HG03378 (cell line): ENCODE results near the gene SRSF12.

Experiments used
- ATAC-seq: cut with Tn5 transposase; IDR thresholded peaks from one replicate; pipeline ENCODE4 v1.9.1; 2021; ENCODE audit warnings: mild to moderate bottlenecking, moderate library complexity; ENCODE audit not compliant: unreplicated experiment

Gene SRSF12

DNA sequence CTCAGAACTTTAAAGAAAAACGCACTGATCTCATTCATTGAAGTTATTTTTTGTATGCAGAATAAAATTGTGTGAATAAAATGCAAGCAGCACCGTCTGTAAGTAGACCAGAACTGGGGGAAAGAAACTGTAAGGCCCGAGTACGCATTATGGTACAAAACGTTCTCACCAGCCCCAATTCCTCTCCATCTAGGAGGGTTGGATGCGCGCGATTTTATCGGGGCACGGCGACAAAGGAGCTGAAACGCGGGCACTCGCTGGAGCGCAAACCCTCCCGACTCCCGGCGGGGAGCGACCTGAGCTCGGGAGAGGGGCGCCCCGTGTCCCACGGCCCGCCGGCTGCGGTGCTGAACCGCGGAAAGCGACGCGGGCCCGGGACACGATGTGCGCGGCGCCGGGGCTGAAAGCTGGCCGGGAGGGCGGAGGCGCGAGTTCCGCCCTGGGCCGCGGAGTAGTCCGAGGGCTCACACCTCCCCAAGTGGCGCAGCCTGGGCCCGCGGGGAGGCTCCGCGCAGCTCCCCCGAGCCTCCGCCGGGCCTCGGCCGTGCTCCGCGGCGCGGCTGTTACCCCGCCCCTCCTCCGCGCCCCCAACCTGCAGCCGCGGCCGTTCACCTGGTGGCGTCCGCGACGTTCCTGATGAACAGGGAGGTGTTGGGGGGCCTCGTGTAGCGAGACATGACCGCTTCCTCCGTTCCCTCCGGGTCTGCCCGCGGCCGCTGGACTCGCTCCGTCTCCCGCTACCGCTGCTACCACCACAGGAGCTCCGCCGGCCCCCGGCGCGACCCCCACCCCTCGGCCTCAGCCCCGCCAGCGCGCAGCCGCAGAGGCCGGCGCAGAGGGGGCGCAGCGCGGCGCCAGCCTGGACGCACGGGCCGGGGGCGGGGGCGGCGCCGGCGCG is at the start of gene SRSF12:
TSS of gene SRSF12 (minus strand) at position 861 of the 898 bp plus-strand sequence. CDS start at position 677, 184 bp downstream.
- no peak for ATAC-seq

DNA sequence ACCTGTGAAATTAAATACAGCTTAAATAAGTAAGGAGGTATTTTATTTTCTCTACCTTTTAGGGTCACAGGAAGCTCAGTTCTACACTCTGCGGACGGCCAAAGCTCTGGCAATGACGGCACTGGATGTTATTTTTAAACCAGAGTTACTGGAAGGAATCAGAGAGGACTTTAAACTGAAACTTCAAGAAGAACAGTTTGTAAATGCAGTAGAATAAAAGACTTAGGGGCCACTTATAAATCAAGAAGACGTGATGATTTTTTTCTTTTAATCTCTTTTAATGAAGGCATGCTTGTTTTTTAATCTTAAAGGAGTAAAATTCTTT is 44.1 kb upstream of the SRSF12 start:
- no peak for ATAC-seq

DNA sequence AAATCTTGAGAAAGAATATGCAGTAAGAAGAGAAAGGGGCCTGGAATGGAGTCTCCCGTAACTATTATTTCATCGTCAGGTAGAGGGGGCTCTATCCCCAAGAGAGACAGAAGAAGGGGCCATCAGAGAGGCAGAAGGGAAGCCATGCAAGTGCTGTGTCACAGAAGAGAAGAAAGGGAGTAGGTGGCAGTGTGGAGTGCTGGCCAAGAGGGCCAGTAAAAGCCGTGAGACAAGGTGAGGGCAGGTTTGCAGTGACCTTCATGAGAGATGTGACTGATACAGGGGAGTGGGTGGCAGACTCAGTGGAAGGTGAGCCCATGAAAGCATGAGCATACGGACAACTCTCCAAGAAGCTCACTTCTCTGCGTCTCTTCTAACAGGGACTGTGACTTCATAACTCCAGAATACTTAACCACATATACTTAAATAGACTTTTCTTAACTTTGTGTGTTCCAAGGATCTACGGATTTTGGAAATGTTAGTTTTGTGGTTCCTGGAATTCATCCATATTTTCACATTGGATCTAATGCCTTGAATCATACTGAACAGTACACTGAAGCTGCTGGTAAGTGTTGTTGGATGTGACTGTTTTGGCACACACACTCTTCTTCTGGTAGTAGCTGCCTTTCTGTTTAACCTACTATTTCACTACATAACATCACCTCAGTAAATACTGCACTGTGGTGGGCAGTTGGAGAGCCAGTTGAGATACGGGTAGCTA is 43.6 kb upstream of the SRSF12 start:
- no peak for ATAC-seq

DNA sequence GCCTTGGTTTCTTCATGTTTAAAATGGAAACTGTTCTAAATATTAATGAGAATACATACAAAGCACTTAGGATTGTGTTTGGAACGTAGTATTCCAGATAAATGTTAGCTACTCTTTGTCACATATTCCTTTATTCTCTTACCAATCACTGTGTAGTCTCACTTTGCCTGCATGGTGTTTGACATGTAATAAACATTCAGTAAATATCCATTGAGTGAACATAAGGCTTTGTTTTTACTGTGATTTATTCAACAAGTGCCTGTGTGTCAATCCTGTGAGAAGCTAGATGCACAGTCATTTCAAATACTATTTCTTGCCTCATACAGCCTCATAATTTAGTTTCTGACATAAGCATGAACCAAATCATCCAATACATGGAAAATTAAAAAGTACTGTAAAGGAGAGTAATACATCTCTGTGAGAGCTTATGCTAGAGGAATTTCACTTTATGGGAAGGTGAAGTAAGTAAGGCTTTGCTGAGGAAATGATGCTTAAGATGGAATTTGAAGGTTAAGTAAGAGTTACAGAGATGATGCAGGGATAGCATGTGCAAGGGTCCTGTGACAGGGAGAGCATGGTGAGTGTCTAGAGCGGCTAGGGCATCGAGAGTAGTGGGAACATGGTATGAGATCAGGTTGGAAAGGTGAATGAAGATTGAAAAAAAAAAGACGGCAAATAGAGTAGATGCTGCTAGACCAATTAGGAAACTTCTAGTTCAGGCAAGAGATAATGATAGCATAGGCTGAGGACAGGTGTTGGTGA is 42.6 kb upstream of the SRSF12 start:
- ATAC-seq = no peak

DNA sequence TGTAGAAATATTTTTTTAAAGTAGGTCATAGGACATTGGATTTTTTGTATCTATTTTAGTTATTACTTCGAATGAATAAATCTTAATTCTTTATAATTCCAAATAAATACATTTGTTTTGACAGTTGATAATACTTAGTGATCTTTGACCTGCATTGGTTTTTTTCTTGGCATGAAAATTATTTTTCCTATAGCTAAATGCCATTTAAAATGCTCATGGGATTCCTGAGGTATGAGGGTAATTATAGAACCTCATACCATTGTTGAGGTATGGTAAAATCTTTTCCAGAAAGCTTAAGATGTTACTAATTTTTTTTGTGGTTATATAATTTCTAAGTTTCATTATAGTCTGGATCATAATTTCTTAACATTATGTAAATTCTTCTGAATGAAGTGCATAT is 36.3 kb upstream of the SRSF12 start:
- ATAC-seq = no peak

DNA sequence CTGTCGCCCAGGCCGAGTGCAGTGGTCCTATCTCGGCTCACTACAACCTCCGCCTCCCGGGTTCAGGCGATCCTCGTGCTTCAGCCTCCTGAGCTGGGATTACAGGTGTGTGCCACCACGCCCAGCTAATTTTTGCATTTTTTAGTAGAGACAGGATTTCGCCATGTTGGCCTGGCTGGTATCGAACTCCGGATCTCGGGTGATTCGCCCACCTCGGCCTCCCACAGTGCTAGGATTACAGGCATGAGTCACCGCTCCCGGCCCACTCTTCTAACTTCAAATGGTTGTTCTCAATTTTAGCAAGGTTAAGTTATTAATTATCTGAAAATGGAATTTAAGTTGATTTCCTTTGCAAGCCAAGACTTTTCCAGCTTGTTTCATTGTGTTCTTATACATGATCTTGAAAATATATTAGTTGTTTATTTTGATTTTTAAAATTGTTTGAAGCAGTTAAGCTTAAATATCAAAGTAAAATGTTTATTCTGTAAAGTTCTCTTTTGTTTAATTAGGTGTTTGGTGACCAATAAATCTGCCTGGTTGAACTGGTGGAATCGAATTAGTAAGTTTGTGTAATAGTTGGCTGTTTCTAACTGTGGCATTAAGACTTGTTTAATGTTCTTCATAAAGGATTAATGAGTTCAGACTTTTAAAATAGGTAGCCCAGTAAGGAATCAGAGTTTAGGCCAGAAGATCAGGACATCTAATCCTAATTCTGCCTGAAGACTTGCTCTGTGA is 30.3 kb upstream of the SRSF12 start:
- ATAC-seq = no peak

DNA sequence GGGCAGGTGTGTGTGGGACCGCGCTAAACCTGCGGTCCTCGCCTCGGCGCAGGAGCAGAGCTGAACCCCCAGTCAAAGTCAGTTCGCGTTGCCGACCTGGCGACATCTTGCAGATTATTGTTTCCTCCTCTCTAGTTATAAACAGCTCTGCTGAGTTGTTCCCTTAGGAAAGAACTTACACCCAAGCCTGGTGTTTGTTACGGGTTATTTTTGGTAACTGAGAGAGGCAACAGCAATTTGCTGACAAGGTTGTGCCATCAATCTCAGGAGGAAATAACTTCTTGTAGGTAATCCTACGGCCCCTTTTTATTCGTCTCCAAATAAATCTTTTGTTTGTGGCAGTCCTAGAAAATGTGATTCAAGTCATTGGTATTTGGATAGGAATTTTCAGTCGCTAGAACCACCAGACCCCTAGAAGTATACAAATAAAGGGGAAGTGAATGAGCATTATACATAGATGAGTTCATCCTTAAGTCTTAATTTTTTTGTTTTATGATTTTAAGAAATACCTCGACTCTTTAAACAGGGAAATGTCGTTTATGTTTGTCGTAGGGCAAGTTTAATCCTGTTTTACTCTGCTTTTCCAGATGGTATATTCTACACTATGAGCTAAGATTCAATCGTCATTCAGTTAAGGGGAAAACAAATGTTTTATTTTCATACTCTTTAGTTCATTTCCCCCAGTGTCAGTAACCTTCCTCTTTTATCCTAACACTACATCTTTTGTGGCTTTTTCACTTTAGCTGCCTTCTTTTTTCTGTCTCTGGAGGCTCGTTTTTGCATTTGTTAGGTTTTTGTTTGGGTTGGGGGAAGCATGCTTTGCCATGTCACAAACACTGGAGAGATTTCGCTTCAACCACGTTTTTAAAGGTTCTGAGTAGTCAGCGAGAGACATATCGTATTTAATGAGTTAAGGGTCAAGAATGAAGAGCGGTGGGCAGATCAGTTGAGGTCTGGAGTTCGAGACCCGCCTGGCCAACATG is 29.1 kb upstream of the SRSF12 start:
- ATAC-seq = peak; percentile 17

DNA sequence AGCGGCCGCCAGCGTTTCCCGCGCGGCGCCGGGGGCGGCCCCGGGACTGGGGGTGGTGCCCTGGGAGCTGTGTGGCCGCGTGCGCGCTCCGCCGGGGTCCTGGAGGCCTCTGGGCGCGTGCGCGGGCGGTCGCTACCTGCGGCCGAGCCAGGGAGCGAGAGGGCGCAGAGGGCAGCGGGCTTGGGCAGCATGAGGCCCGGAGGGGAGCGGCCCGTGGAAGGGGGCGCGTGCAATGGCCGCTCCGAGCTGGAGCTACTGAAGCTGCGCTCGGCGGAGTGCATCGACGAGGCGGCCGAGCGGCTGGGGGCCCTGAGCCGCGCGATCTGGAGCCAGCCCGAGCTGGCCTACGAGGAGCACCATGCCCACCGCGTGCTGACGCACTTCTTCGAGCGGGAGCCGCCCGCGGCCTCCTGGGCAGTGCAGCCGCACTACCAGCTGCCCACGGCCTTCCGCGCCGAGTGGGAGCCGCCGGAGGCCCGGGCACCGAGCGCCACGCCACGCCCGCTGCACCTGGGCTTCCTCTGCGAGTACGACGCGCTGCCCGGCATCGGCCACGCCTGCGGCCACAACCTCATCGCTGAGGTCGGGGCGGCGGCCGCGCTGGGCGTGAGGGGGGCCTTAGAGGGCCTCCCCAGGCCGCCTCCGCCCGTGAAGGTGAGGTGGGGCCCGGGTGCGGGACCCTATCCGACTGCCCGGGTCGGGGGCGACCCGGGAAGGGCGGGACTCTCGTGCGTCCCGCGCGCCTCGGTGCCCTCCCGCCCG is 28.3 kb upstream of the SRSF12 start, which contains the start of gene PM20D2:
TSS of gene PM20D2 (plus strand) at position 100 of the 762 bp plus-strand sequence. CDS start at position 190, 90 bp downstream.
- peak; percentile 49 for ATAC-seq

DNA sequence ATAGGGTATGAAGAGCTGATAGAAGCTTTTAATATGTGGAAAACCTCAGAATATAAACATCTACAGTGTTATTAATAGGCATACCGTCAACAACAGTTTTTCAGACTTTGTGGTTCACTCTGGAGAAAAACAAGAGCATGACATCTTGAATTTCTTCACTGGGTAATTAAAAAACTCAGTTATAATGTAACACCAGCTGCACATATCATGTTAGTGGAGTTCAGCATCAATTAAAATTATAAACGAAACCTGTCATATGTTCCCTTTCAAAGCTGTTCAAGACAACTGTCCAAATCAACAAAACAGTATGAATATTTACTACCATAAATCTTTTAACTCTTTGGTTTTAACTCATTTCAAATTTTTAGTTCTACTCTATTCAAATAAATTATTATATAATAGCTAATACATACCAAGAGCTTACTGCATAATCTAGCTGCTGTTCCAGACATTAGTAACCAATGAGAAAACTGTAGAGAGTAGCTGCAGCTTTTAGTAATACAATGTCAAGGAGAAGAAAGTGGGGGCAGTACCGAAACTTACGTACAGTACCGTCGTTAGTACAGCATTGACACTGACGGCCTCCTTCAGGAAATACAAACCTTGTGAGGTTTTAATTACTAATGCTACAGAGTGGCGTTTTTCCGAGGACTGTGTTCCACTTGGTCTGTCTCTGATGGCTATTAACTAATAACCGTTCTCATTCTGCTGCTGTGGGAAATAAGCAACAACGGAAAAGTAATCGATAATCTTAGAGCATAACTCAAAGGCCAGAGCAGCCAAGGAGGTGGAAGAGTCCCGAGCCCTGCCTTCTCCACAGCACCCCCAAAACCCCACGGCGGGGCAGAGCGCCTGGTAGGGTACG is 27.5 kb upstream of the SRSF12 start:
- peak; percentile 71 for ATAC-seq

DNA sequence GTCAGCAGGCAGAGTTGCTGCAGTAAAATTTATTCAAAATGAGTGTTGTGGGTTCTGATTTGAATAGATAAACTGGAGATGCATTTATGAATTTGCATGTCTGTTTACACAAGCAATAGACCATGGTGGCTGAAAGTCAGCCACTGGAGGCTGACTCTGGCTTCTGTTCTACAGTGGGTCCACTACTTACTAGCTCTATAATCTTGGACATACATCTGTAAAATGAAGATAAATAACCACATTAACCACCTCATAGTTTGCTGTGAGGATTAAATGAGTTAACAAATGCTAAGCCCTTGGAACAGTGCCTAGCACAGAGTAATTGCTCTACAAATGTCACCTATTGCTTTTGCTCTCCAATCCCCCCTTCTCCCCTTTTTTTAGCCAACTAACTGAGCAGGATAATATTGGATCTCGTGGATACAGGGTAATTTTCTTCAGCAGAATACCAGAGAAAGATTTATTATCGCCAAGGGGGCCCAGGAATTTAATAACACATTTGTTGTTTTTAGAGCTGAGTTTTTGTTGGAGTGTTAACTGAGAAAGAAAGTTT is 26.6 kb upstream of the SRSF12 start:
- ATAC-seq = peak; percentile 42

DNA sequence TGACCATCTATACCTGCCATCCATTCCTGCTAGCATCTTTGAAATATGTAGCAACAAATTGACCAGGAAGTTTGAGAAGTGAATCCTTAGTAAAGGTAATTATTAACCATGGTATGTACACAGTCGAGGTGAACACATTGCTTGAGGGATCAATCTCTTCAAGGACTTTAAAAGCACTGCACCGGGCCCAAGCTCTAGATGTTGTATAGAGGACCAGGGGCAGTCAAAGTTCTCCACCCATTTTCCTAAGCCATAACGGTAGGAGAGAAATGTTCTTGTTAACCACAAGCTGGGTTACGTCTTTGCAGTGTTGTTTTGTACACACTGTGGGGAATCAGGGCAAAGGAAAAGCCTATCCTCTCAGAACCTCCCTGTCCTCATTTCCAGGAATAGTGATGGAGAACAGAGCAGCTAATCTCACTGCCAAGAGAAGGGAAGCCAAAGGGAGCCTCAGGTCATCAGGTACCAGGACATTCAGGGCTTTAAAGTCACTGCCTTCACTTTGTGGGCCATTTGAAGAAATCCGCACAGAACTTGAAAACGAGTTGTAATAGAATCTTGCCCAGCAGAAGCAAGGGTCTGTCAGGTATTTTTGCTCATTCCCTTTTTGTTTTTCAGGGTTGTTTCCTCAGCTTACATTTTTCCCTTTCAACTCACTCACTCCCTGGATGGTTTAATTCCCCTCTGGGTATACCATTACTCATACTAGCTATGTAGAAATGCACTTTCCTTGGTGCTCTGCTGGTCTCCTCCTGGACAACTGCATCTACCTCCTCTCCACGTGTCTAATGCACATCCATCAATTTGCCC is 22.7 kb upstream of the SRSF12 start:
- ATAC-seq = no peak

DNA sequence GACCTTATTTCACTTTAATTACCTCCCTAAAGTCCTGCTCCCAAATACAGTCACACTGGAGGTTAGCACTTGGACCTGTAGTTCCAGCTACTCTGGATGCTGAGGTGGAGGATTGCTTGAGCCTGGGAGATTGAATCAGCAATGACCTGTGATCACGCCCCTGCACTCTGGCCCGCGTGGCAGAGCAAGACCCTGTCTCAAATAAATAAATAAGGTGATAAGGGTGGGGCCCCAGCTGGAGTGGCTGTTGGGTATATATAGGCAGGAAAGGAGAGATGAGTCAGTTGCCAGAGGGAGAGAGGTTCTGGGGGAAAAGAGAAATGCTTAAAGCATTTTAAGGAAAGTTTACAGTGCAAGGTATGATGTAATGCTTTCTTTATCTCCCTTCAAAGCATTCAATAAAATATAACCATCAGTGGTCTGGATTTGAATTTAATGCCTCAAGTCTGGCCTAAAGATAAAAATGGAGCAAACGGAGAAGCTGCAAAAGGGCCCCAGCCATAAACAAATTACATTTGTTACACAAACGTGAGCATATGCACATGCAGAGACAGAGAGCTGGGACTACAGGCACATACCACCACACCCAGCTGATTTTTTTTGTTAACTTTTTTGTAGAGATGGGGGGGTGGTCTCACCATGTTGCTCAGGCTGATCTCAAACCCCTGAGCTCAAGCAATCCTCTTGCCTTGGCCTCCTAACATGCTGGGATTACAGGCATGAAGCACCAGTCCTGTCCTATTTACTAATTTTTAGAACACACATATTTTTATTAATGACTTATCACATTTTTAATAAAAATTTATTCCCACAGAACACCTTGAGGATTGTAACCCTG is 21.9 kb upstream of the SRSF12 start:
- no peak for ATAC-seq

DNA sequence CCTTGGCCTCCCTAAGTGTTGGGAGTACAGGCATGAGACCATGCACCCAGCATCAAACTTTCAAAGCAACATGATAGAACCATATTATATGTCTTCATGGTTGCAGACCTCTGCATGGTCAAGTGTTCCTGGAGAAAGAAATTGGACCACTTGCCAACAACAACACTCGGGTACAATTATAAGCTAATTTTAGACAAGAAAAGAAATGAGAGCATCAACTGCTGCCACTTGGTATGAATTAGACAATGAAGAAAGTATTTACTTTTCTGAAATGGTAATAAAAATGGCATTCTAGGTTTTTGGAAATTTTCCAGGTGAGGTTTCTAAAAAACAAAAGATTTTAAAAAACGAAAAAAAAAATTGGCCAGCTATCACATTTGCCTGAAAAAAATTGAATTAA is 20.3 kb upstream of the SRSF12 start:
- no peak for ATAC-seq

DNA sequence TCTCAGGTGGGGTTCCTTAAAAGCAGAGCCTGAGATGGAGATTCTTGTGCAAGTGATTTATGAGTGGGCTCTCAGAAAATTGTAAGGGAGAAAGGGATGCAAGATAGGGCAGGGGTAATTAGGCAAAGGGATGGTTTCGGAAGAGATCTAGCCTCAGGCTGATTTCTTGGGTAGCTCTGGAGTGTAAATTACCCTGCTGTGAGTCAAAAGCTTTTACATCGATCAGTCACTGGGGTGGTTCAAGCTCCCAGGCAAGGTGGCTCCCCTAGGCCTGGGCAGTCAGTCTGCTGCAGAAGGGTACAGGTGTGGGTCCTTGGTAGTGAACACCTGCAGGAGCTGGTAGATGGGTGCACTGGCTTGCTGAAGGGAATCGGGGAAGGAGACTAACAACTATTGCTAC is 16.9 kb upstream of the SRSF12 start:
- ATAC-seq = no peak

DNA sequence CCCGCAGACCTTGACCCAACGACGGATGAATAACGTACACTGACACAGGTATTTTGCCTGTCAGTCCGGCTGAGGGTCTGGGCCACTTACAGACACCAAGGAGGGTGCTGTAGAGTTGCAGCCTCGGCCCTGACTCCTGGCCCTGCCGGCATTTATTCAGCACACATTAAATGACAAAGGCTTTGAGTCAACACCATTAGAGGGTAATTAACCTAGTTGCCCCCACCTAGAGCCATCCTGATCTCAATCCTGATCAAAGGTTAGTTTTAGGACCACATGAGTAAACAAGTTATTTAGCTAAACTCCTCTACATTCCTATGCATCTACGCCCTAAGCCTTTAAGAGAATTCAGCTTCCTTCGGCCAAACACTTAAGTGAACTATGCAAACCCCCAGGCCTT is 16.1 kb upstream of the SRSF12 start:
- ATAC-seq = no peak

DNA sequence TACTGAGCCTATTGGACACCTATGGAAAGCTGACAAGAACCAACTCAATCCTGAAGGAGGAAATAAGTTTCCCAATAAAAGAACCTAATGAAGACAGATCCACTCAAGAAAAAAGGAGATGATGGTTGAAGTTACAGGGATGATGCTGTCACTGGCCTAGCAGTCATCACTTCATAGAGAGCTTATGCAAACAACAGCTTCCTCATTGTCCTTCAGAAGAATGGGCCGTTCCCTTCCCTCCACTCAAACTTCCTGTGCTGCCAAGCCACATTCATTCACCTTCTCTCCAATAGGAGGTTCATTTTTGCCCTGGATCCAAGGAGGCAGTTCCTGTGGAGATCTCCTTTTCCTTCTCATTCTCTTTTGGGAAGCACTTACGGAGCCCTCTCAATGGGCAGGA is 14.2 kb upstream of the SRSF12 start:
- no peak for ATAC-seq
